SK-N-SH (cell line): ENCODE data around the gene INTS6. TPM values are rescaled to one million over a fixed set of nuclear protein-coding genes. Genes with fewer than 3 reads are reported as not detected.

ENCODE experiments used
- CTCF ChIA-PET: fragments of 300-600, 350-600 bp; formaldehyde crosslinking; extraction: SDS; loops from one replicate; lab custom pipeline; 2021; lab: Yijun Ruan, JAX
- POLR2A ChIA-PET: fragments of 350-600 bp; sonication (Branson Sonifier 250); formaldehyde crosslinking; extraction: SDS; loops from one replicate; lab custom pipeline; 2020; ENCODE audit warnings: antibody characterized with exemption, inconsistent platforms; lab: Yijun Ruan, JAX
- DNase-seq: peaks from one replicate; pipeline ENCODE4 v3.0.0; 2012
- H2AFZ ChIP-seq: fragments of 200-600 bp; sonication (generic); 2 replicates; pipeline ENCODE4 v1.8.1; 2016; ENCODE audit warnings: antibody characterized with exemption, mild to moderate bottlenecking, low read depth
- H3F3A ChIP-seq: fragments of 200-600 bp; sonication (generic); replicated peaks from 2 replicates; pipeline ENCODE3; 2016; ENCODE audit warnings: antibody characterized with exemption, mild to moderate bottlenecking; ENCODE audit not compliant: insufficient read depth
- H3K27ac ChIP-seq, 2 experiments: fragments of 200-500 bp in 1 of 2; fragments of 200-600 bp in 1 of 2; sonication (Bioruptor generic) in 1 of 2; sonication (generic), shearing (Covaris generic) in 1 of 2; 2 replicates each; pipeline versions ENCODE4 v1.5.1 to v1.6.1; 2014 to 2016; ENCODE audit warnings: low read depth in 2 of 2, inconsistent platforms in 1 of 2, low read length in 1 of 2, mild to moderate bottlenecking in 1 of 2, mixed read lengths in 1 of 2
- H3K27me3 ChIP-seq: fragments of 200-600 bp; sonication (generic), shearing (Covaris generic); 2 replicates; pipeline ENCODE4 v1.6.1; 2016; ENCODE audit warnings: mixed run types; ENCODE audit not compliant: insufficient read depth
- H3K36me3 ChIP-seq, 2 experiments: fragments of 200-500 bp in 1 of 2; fragments of 200-600 bp in 1 of 2; sonication (Bioruptor generic) in 1 of 2; sonication (generic) in 1 of 2; replicated peaks in 1 of 2; 2 replicates each; pipeline versions ENCODE3 to v1.5.1; 2014 to 2016; ENCODE audit warnings: low read length in 1 of 2, mild to moderate bottlenecking in 1 of 2; ENCODE audit not compliant: insufficient read depth in 2 of 2, control insufficient read depth in 1 of 2
- H3K4me1 ChIP-seq, 2 experiments: fragments of 200-500 bp in 1 of 2; fragments of 200-600 bp in 1 of 2; sonication (Bioruptor generic) in 1 of 2; sonication (generic), shearing (Covaris generic) in 1 of 2; 2 replicates each; pipeline versions ENCODE4 v1.5.1 to v1.6.1; 2014 to 2016; ENCODE audit warnings: low read depth in 1 of 2, low read length in 1 of 2, mixed run types in 1 of 2; ENCODE audit not compliant: insufficient read depth in 2 of 2, control insufficient read depth in 1 of 2
- H3K4me2 ChIP-seq: fragments of 200-600 bp; sonication (generic), shearing (Covaris generic); 2 replicates; pipeline ENCODE4 v1.6.1; 2017; ENCODE audit warnings: mixed run types
- H3K4me3 ChIP-seq, 2 experiments: fragments of 200-500 bp in 1 of 2; fragments of 200-600 bp in 1 of 2; sonication (Bioruptor generic) in 1 of 2; sonication (generic), shearing (Covaris generic) in 1 of 2; 2 replicates each; pipeline versions ENCODE4 v1.5.1 to v1.8.1; 2014 to 2016; ENCODE audit warnings: low read depth in 2 of 2, inconsistent platforms in 1 of 2, low read length in 1 of 2, mild to moderate bottlenecking in 1 of 2, mixed read lengths in 1 of 2, moderate library complexity in 1 of 2
- H3K79me2 ChIP-seq: fragments of 200-600 bp; sonication (generic); 2 replicates; pipeline ENCODE4 v1.8.1; 2017; ENCODE audit warnings: mild to moderate bottlenecking; ENCODE audit not compliant: insufficient read depth
- H3K9ac ChIP-seq: fragments of 200-600 bp; sonication (generic); 2 replicates; pipeline ENCODE4 v1.6.1; 2017; ENCODE audit warnings: mixed run types
- H3K9me2 ChIP-seq: fragments of 200-600 bp; sonication (generic); 2 replicates; pipeline ENCODE4 v1.6.1; 2017; ENCODE audit warnings: mixed run types
- H3K9me3 ChIP-seq: fragments of 200-600 bp; sonication (generic); 2 replicates; pipeline ENCODE4 v1.6.1; 2017; ENCODE audit warnings: mixed run types, mild to moderate bottlenecking, moderate library complexity
- H4K20me1 ChIP-seq: fragments of 200-600 bp; sonication (generic); 2 replicates; pipeline ENCODE4 v1.6.1; 2017; ENCODE audit warnings: mild to moderate bottlenecking, mixed run types; ENCODE audit not compliant: insufficient read depth
- EP300 ChIP-seq, 2 experiments: IDR thresholded peaks; 2 replicates each; pipeline versions ENCODE4 v1.4.0 to v1.6.1; 2012; ENCODE audit warnings: borderline replicate concordance in 1 of 2, low read depth in 1 of 2, low read length in 1 of 2
- FOXJ3 ChIP-seq: sonication (generic); formaldehyde crosslinking; IDR thresholded peaks from 2 replicates; pipeline ENCODE4 v1.5.1; 2020; ENCODE audit warnings: mild to moderate bottlenecking, missing genetic modification reagents
- JUND ChIP-seq: IDR thresholded peaks from 2 replicates; pipeline ENCODE4 v1.4.0; 2012
- MEF2A ChIP-seq: IDR thresholded peaks from 2 replicates; pipeline ENCODE4 v1.4.0; 2012; ENCODE audit warnings: low read depth, borderline replicate concordance
- MXI1 ChIP-seq: IDR thresholded peaks from 2 replicates; pipeline ENCODE4 v1.6.1; 2012; ENCODE audit warnings: mild to moderate bottlenecking, low read depth, low read length, improper control_type of control experiment
- POLR2AphosphoS5 ChIP-seq: IDR thresholded peaks from 2 replicates; pipeline ENCODE4 v1.6.1; 2012; ENCODE audit warnings: low read depth, low read length
- RAD21 ChIP-seq: IDR thresholded peaks from 2 replicates; pipeline ENCODE4 v1.6.1; 2012; ENCODE audit warnings: mild to moderate bottlenecking, low read length
- RFX5 ChIP-seq: IDR thresholded peaks from 2 replicates; pipeline ENCODE4 v1.6.1; 2012; ENCODE audit warnings: mild to moderate bottlenecking, improper control_type of control experiment, low read length
- SIN3A ChIP-seq: IDR thresholded peaks from 2 replicates; pipeline ENCODE4 v1.6.1; 2012; ENCODE audit warnings: low read depth, mild to moderate bottlenecking, low read length, moderate library complexity, borderline replicate concordance
- TCF12 ChIP-seq: IDR thresholded peaks from 2 replicates; pipeline ENCODE4 v1.4.0; 2012
- YY1 ChIP-seq: IDR thresholded peaks from 2 replicates; pipeline ENCODE4 v1.4.0; 2012; ENCODE audit warnings: low read depth, mild to moderate bottlenecking
- WGBS: methylation state at CpG from one replicate; pipeline ENCODE4 v1.1.6; 2017; ENCODE audit warnings: low lambda C conversion rate; 5-methylcytosine and 5-hydroxymethylcytosine counted together
- polyA plus RNA-seq, 3 experiments: library from polyadenylated mRNA; depleted of rRNA; stranded (reverse); fragments of >200 nt; gene quantifications; 2 replicates each; pipeline ENCODE4 v1.2.3, GENCODE V29; 2012
- TF ChIP-seq, protein P1 (sequence below): fragments of 150-350 bp; IDR thresholded peaks from 2 replicates; pipeline ENCODE4 v1.6.1; 2017; ENCODE audit warnings: antibody characterized with exemption, low read length, low read depth, borderline replicate concordance
- TF ChIP-seq, protein P2 (sequence below): IDR thresholded peaks from 2 replicates; pipeline ENCODE4 v1.4.0; 2012; ENCODE audit warnings: low read depth, borderline replicate concordance
- TF ChIP-seq, protein P3 (sequence below): fragments of 200-600 bp; sonication (generic); IDR thresholded peaks from 2 replicates; pipeline ENCODE4 v1.6.1; 2017; ENCODE audit warnings: antibody characterized with exemption, mild to moderate bottlenecking, moderate library complexity
- TF ChIP-seq, protein P4 (sequence below): IDR thresholded peaks from 2 replicates; pipeline ENCODE4 v1.6.1; 2012; ENCODE audit warnings: mild to moderate bottlenecking, low read depth, low read length, moderate library complexity
- TF ChIP-seq, protein P5 (sequence below): IDR thresholded peaks from 2 replicates; pipeline ENCODE4; 2012

The INTS6 gene
- polyA plus RNA-seq, 1 of the 3 experiments (the other 2 are of a cell fraction): 7.7 TPM

DNA sequence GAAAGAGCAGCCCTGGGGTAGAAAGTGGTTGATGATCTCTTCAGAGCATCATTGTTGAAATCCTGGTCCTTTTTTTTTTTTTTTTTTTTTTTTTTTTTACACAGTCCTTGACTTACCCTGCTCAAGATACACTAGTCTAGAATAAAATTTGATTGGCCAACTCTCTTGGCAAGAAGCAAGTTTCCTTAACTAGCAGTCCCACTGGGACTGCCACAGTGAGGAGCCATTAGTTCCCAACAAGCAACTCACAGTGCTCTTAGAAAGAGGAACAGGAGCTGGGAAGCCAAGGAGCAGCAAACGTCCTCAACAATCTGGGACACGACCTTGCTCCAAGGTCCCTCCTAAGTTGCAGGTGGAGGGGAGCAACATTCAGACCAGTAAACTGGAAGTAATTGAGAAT is 47.9 kb upstream of the INTS6 start:
- DNase-seq: no peak

DNA sequence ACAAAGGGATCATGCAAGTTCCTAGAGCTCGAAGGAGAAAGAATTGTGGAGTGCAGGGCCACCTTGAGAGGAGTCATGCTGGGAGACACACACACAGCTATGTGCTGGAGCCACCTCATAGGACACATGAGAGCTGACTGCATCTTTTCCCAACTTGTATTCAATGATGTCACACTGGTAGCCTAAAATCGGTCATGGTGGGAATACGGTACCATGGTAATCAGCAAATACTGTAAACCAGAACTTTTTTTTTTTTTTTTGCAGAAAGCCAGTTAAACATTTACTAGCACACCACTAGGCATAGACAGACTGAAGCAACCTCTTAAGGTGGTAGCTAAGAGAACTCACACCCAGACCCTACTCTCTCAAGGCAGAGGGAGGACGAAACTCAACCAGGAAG is 47.0 kb upstream of the INTS6 start:
- Histone ChIP-seq H4K20me1 (no peaks in the 10 kb centered on the region), H3K9me3 (no peaks in the 10 kb centered on the region), H3K79me2 (no peaks in the 10 kb centered on the region), H3K9ac (no peak overlapping the region), H3K4me3 (no peak overlapping the region), H3K4me2 (no peak overlapping the region), H3K27ac (no peak overlapping the region), H3K36me3 (no peaks in the 10 kb centered on the region), H3K9me2 (no peaks in the 10 kb centered on the region), H2AFZ (no peak overlapping the region), H3K4me1 (peaks cover 0 to 11% of the 10 kb centered on the region in 2 experiments; a peak in 1 of 4 replicates), H3F3A (peaks cover 5% of the 10 kb centered on the region), H3K27me3 (no peaks in the 10 kb centered on the region)
- POLR2A ChIA-PET: no interaction called here
- CTCF ChIA-PET: no interaction called here
- DNase-seq: no peak
- 76% methylated on average over 4 of the region's 4 CpGs for WGBS
- TF ChIP-seq, protein P1, sequence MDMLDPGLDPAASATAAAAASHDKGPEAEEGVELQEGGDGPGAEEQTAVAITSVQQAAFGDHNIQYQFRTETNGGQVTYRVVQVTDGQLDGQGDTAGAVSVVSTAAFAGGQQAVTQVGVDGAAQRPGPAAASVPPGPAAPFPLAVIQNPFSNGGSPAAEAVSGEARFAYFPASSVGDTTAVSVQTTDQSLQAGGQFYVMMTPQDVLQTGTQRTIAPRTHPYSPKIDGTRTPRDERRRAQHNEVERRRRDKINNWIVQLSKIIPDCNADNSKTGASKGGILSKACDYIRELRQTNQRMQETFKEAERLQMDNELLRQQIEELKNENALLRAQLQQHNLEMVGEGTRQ: no peak
- TF ChIP-seq, protein P2, sequence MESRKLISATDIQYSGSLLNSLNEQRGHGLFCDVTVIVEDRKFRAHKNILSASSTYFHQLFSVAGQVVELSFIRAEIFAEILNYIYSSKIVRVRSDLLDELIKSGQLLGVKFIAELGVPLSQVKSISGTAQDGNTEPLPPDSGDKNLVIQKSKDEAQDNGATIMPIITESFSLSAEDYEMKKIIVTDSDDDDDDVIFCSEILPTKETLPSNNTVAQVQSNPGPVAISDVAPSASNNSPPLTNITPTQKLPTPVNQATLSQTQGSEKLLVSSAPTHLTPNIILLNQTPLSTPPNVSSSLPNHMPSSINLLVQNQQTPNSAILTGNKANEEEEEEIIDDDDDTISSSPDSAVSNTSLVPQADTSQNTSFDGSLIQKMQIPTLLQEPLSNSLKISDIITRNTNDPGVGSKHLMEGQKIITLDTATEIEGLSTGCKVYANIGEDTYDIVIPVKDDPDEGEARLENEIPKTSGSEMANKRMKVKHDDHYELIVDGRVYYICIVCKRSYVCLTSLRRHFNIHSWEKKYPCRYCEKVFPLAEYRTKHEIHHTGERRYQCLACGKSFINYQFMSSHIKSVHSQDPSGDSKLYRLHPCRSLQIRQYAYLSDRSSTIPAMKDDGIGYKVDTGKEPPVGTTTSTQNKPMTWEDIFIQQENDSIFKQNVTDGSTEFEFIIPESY: no peak
- no peak for TF ChIP-seq TCF12
- TF ChIP-seq MXI1: no peak
- no peak for TF ChIP-seq FOXJ3 (CRISPR knock-in tag)
- TF ChIP-seq YY1: no peak
- TF ChIP-seq MEF2A: no peak
- TF ChIP-seq RAD21: no peak
- TF ChIP-seq EP300 (IDR thresholded peaks at IDR 0.05; ENCODE audit: borderline replicate concordance in 1 of 2, low read depth in 1 of 2, low read length in 1 of 2): no peak
- TF ChIP-seq RFX5: no peak
- no peak for TF ChIP-seq POLR2AphosphoS5

More for the DNA sequence above, 47.9 kb upstream of the INTS6 start:
- H3K9ac ChIP-seq: no peak overlapping the region
- WGBS: 67% methylated on average over 2 of the region's 2 CpGs
- H3K9me3 ChIP-seq: no peaks in the 10 kb centered on the region
- H3K27ac ChIP-seq: no peak overlapping the region
- H3K4me2 ChIP-seq: no peak overlapping the region
- no peaks in the 10 kb centered on the region for H3K9me2 ChIP-seq
- ChIA-PET POLR2A (no interaction called here), CTCF (no interaction called here)
- no peaks in the 10 kb centered on the region for H3K79me2 ChIP-seq
- TF ChIP-seq, protein P3, sequence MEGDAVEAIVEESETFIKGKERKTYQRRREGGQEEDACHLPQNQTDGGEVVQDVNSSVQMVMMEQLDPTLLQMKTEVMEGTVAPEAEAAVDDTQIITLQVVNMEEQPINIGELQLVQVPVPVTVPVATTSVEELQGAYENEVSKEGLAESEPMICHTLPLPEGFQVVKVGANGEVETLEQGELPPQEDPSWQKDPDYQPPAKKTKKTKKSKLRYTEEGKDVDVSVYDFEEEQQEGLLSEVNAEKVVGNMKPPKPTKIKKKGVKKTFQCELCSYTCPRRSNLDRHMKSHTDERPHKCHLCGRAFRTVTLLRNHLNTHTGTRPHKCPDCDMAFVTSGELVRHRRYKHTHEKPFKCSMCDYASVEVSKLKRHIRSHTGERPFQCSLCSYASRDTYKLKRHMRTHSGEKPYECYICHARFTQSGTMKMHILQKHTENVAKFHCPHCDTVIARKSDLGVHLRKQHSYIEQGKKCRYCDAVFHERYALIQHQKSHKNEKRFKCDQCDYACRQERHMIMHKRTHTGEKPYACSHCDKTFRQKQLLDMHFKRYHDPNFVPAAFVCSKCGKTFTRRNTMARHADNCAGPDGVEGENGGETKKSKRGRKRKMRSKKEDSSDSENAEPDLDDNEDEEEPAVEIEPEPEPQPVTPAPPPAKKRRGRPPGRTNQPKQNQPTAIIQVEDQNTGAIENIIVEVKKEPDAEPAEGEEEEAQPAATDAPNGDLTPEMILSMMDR: no peak
- TF ChIP-seq, protein P4, sequence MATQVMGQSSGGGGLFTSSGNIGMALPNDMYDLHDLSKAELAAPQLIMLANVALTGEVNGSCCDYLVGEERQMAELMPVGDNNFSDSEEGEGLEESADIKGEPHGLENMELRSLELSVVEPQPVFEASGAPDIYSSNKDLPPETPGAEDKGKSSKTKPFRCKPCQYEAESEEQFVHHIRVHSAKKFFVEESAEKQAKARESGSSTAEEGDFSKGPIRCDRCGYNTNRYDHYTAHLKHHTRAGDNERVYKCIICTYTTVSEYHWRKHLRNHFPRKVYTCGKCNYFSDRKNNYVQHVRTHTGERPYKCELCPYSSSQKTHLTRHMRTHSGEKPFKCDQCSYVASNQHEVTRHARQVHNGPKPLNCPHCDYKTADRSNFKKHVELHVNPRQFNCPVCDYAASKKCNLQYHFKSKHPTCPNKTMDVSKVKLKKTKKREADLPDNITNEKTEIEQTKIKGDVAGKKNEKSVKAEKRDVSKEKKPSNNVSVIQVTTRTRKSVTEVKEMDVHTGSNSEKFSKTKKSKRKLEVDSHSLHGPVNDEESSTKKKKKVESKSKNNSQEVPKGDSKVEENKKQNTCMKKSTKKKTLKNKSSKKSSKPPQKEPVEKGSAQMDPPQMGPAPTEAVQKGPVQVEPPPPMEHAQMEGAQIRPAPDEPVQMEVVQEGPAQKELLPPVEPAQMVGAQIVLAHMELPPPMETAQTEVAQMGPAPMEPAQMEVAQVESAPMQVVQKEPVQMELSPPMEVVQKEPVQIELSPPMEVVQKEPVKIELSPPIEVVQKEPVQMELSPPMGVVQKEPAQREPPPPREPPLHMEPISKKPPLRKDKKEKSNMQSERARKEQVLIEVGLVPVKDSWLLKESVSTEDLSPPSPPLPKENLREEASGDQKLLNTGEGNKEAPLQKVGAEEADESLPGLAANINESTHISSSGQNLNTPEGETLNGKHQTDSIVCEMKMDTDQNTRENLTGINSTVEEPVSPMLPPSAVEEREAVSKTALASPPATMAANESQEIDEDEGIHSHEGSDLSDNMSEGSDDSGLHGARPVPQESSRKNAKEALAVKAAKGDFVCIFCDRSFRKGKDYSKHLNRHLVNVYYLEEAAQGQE: no peak
- TF ChIP-seq SIN3A: no peak
- TF ChIP-seq, protein P5, sequence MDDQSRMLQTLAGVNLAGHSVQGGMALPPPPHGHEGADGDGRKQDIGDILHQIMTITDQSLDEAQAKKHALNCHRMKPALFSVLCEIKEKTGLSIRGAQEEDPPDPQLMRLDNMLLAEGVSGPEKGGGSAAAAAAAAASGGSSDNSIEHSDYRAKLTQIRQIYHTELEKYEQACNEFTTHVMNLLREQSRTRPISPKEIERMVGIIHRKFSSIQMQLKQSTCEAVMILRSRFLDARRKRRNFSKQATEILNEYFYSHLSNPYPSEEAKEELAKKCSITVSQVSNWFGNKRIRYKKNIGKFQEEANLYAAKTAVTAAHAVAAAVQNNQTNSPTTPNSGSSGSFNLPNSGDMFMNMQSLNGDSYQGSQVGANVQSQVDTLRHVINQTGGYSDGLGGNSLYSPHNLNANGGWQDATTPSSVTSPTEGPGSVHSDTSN: no peak
- no peak for TF ChIP-seq JUND
- H2AFZ ChIP-seq: no peak overlapping the region
- no peaks in the 10 kb centered on the region for H3K27me3 ChIP-seq
- no peaks in the 10 kb centered on the region for H4K20me1 ChIP-seq
- no peak overlapping the region for H3K4me3 ChIP-seq
- no peaks in the 10 kb centered on the region for H3K36me3 ChIP-seq
- H3K4me1 ChIP-seq: peaks cover 0 to 11% of the 10 kb centered on the region in 2 experiments; a peak in 1 of 4 replicates
- peaks cover 5% of the 10 kb centered on the region for H3F3A ChIP-seq
